Astrocyte (in vitro differentiated cells and primary cell): ENCODE results near the gene COL19A1.

Source experiments
- EZH2 ChIP-seq: IDR thresholded peaks from 2 replicates; pipeline ENCODE4 v1.6.1; 2012; ENCODE audit warnings: mild to moderate bottlenecking, low read length, inconsistent platforms; ENCODE audit not compliant: insufficient read depth
- TF ChIP-seq, protein P1 (sequence below): IDR thresholded peaks from 2 replicates; pipeline ENCODE4 v1.5.1; 2011; ENCODE audit warnings: low read depth, mild to moderate bottlenecking, inconsistent platforms, low read length, moderate library complexity; ENCODE audit not compliant: insufficient read depth

DNA sequence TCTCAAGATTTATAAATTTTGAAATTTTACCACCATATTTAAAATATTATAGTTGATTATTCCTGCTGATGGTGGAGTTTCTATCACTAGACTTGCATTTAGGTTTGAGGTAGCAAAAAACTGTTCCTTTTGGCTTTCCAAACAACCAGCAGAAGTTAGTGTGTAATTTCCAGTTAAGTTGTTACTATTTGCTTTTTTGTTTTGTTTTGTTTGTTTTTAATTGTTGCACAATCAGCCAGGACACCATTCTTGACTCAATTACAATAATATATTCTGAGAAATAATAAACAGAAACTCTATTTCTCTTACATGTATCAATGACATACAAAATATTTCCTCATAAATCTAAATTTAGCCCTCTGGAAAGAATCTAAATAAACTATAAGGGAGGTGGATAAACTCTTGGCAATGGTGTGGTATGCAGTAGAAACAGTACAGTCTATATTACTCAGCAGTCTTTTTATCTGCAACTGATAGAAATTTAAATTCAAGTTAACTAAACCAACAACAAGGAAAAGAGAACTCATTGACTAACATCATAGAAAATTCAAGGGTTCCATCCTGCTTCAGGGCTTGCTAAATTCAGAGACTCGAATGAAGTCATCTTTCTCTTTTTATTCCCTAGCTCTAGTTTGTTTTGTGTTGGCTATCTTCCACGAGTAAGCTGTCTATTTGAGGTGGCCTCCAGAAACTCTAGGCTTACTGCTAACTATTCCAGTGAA, 19.4 kb upstream of the COL19A1 start:
- TF ChIP-seq, protein P1, sequence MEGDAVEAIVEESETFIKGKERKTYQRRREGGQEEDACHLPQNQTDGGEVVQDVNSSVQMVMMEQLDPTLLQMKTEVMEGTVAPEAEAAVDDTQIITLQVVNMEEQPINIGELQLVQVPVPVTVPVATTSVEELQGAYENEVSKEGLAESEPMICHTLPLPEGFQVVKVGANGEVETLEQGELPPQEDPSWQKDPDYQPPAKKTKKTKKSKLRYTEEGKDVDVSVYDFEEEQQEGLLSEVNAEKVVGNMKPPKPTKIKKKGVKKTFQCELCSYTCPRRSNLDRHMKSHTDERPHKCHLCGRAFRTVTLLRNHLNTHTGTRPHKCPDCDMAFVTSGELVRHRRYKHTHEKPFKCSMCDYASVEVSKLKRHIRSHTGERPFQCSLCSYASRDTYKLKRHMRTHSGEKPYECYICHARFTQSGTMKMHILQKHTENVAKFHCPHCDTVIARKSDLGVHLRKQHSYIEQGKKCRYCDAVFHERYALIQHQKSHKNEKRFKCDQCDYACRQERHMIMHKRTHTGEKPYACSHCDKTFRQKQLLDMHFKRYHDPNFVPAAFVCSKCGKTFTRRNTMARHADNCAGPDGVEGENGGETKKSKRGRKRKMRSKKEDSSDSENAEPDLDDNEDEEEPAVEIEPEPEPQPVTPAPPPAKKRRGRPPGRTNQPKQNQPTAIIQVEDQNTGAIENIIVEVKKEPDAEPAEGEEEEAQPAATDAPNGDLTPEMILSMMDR, result no peak
- no peak for TF ChIP-seq EZH2
